ENCODE data around the gene TMEM131.
"Not testable (repeated sequence)": the region's sequence is repeated elsewhere in the genome, so short reads cannot be mapped to it uniquely, and the experiment has no call there.

Gene TMEM131

DNA sequence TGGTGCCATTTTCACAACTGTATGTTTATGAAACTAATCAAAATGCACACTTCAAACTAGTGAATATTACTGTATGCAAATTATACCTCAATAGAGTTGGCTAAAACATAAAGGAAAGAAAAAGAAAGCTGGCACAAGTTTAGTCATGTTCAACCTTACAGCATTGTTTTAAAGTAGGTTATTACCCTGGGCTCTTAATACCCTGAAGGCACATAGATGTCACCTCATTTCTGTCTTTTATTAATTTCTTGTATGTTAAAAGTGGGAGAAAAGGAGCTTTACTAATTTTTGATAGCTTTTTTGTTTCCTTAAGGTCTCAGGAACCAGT lies 32.7 kb downstream of the TMEM131 start:
- DNase-seq = no peak

DNA sequence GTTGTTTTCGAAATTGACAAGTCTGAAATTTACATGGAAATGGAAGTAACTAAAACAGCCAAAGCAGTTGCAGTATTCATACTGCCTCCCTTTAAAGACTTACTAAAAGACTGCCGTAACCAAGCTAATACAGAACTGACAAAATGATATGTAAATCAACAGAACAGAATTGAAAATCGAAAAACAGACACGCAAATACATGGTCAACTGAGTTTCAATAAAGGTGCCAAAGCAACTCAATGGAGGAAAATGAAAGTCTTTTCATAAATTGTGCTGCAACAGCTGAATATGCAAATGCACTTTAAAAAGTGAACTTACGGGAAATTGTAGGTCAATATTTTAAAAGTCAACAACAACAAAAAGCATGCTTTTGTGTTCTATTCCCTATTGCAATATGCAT lies 34.2 kb downstream of the TMEM131 start:
- DNase-seq = no peak

GRCh38 chr2:97958184-97958583 lies 37.6 kb downstream of the TMEM131 start:
- no peak for DNase-seq

DNA sequence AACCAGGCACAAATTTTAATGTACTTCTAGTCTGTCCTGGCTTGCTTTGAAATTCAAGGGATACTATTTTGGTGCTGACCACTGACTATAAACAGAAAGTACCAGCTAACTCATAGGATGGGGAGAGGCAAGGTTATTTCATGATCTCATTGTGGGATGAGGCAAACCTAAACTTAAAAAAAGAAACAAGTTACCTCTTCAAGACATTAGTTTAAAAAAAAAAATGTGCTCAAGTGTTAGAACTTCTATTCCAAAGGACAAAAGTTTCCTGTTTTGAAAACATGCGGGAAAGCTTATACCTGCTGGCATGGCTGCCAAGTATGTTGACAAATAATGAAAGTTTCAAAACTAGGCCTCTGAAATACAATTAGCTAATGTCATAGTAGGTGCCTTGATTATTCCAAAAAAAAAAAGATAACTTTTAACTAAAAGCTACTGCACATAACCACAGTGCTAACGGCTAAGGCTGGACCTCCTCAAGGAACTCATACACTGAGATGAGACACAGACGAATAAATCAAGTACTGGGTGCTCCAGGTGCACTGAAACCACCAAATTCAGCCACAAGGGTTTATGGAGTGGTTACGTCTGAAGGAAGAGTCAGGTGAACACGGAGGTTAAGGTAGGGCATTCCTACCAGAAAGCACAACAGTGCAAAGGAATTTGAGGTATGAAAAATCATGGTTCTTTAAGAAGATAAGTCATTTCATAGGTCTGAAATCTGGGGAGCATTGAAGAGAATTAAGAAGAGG lies 38.1 kb downstream of the TMEM131 start:
- no peak for DNase-seq

- not testable (repeated sequence) for DNase-seq
Observed at GRCh38 chr2:97956753-97957152, 39.0 kb downstream of the TMEM131 start.

DNA sequence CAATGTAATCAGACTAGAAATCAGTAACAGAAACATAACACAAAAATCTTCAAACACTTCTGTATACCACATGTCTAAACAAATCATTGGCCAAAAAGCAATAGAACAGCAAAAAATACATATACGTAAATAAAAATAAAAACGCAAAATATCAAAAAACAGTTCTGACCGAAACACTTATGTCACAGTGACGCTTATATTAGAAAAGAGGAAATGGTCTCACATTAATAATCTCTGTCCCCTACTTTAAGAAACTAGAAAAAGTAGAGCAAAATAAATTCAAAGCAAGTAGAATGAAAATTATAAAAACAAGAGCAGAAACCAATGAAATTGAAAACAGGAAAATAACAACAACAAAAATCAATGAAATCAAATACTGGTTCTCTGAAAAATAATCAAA lies 41.9 kb downstream of the TMEM131 start:
- DNase-seq = no peak

- DNase-seq = no peak
Observed at GRCh38 chr2:97952357-97952756, 43.4 kb downstream of the TMEM131 start.

DNA sequence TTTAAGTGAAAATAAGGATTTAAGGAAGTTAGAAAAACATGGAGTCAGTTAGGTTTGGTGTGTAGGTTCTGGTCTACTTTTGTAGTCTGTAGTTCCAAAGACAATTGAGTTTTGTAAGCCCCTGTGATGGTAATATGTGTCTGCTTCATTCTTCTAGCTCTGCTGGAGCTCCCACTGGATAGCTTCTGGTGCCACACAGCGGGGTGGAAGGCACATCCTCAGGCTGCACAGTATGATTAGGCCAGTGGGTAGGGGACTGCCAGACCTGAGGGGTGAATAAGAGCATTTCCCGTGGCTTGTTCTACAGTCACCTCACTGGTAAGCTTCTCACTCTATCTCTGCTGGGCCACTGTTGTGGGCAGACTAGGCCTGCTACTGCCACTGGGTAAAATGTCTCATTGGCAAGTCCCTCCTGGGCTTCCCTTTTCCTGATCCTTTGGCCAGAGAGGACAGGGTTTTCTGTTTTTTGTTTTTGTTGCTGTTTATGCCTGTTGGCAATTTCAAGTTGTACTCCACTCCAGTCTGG lies 44.5 kb downstream of the TMEM131 start:
- DNase-seq = no peak

GRCh38 chr2:97950329-97951154 lies 45.2 kb downstream of the TMEM131 start:
- no peak for DNase-seq

DNA sequence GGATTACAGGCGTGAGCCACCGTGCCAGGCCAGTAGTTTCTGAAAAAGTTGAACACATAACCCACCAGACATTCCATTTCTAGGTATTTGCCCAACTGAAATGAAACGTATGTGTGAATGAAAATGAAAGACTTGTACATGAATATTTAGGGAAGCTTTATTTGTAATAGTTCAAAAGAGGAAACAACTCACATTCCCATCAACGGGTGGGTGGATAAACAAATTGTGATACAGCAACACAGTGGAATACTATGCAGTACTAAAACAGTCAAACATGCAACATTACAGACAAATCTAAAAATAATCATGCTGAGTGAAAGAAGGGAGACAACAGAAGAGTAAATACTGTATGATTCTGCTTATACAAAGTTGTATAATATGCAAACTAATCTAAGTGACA lies 46.8 kb downstream of the TMEM131 start:
- DNase-seq = no peak

DNA sequence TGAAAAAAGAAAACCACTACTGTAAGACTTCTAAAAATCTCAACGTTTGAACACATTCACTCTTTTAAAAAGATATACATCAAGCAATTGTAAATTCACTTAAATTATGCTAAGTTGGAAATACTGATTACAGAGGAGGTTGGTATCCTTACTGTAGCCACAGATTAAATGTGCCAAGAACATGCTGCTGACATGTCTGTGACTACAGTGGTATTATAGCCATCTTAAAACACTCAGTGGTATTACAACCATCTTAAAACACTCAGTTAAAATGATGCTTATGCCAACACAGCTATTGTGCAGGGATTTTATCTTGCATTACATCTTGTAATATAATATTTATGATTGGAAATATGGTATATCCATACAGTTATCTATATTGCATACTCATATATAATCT lies 50.0 kb downstream of the TMEM131 start:
- DNase-seq = no peak

DNA sequence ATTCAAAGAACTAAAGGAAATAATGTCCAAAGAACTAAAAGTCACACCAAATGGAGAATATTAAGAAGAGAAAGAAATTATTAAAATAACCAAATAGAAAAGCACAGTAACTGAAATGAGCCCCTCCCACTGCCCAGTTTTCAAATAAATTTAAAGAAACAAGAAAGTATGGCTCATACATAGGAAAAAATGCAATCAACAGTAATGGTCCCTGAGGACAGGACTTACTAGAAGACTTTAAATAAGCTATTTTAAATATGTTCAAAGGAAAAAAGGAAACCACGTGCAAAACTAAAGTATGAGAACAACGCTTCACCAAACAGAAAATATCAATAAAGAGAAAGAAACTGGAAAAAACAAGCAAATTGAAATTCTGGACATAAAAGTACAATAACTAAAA lies 58.9 kb downstream of the TMEM131 start:
- DNase-seq = no peak

DNA sequence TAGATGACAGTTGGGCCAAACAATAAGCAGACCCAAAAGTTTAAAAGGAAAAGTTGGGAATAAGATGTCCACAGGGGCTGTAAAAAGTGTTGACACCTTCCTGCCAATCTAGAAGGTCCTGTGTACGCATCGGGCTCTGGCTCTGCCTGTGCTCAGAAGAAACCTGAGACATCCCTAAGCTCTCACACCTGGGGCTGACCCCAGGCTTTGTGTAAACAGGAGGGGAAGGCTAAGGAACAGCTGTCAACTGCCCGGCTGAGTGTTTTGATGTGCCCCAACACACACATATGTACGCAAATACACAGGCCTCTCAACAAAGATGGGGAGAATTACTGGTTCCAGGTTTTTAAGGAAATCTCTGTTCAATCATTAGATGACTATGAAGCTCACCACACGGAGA lies 59.5 kb downstream of the TMEM131 start:
- DNase-seq = no peak

DNA sequence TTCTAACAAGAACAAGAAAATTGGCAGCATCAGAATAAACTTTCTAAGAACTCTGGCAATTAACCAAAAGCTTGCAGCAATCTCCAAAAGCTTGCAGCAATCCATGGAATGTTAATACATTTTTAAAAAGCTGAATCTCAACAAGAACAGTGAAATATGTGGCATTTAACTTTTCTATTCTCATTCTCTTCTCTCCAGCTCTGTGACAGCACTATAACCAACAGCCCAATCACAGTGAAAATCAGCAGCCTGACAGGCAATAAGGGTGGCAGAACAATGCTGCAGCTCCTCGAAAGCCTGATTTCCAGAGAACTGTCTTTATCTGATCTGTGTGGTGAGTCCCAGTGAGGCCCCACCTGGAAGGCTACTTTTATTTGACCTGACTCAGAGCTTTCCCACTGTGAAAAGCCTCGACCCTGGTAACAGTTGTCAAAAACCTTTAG lies 60.0 kb downstream of the TMEM131 start:
- DNase-seq = no peak

GRCh38 chr2:97932975-97933662 lies 62.6 kb downstream of the TMEM131 start:
- no peak for DNase-seq

DNA sequence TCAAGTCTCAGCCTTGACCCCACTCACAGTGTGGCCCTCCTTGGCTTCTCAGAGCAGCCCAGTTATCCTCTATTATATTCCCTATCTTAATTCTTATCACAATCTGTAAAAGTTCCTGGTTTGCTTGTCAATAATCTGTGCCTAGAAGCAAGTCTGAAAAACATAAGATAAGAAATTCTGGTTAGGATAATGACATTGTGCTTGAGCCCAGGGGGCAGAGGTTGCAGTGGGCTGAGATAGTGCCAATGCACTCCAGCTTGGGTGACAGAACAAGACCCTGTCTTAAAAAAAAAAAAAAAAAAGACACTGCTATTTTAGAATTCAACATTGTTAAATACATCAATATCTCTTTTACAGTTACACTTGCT lies 63.9 kb downstream of the TMEM131 start:
- no peak for DNase-seq

DNA sequence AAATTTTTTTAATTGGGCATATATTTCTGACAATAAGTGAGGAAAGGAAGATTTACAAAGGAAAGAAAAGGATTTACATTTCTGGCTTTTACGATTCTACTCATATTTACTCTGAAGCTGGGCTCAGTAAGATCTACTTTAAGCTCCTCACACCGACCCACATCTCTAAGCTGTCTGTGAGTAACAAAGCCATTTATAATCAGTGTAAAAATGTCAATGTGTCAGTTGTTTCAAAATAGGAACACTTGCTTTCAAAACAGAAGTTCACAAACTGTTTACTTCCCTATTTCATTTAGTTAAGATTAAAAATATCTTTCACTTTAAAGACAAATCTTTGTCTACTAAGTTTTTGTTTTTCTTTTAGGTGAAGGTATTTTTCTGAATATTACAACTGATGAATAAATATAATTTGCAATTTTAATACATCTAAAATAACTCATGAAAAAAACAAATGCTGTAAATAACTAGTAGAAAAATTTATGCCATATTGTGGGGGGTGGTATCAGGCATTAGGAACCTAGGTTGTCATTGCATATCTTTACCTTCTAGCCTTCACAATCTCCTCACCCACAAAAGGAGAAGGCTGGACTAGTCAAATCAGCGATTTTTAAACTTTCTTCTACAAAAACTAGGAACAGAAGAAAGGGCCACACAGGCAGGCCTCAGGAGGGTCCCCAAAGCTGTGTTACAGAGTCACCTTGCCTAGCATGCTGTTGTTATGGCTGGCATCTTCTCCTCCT lies 64.5 kb downstream of the TMEM131 start:
- DNase-seq = no peak

- no peak for DNase-seq
Observed at GRCh38 chr2:97928591-97928990, 67.2 kb downstream of the TMEM131 start.

DNA sequence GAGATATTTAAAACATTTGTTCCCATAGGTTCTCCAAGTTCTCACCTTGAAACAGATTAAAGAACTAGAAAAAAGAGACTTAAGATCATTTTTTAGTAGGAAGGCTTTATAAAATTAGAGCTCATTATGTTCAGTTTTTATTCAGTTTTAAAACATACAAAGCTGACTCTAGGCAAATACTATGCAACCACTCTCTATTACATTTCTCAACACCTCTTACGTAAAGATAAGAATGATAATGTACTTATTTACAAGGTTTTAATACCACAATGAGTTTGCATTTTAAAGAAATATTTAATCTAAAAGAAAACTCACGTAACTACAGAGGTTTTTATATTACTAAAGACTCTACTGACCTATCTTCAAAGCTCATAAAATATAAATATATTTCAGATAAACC lies 68.8 kb downstream of the TMEM131 start:
- no peak for DNase-seq

GRCh38 chr2:97924194-97924593 lies 71.6 kb downstream of the TMEM131 start:
- DNase-seq = no peak

DNA sequence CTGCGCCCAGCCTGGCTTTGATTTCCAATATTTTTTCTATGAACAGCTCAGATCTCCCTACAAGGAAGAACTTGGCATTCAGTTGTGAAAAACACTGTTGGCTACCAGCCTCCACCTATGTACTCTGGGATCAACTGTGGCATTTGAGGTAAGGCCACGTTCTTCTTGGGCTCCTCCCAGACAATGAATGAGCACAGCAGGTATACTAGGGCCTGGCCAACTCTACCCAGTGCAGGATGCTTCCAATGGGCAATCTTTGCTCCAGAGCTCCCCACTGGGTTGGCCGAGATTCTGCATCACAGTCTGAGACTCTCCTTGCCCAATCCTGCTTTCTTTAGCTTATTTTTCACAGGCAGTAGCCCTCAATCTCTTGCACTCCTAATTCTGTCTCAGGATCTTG lies 75.9 kb downstream of the TMEM131 start:
- no peak for DNase-seq

Data from anterior cingulate cortex (tissue), 58 donors.